H1 (cell line): ENCODE results near the gene ADRA2C. TPM values are rescaled to one million over a fixed set of nuclear protein-coding genes. Genes with fewer than 3 reads are reported as not detected.

ENCODE experiments used
- CEBPB ChIP-seq: IDR thresholded peaks from 2 replicates; pipeline ENCODE4 v1.6.1; 2012; ENCODE audit warnings: low read depth, low read length
- CREB1 ChIP-seq: IDR thresholded peaks from 2 replicates; pipeline ENCODE4 v1.6.1; 2012; ENCODE audit warnings: inconsistent platforms
- EGR1 ChIP-seq: IDR thresholded peaks from 2 replicates; pipeline ENCODE4 v1.6.1; 2011; ENCODE audit warnings: low read depth, low read length, borderline replicate concordance
- GABPA ChIP-seq: IDR thresholded peaks from 2 replicates; pipeline ENCODE4 v1.6.1; 2011; ENCODE audit warnings: mild to moderate bottlenecking, low read length, moderate library complexity, borderline replicate concordance; ENCODE audit not compliant: insufficient read depth
- HDAC6 ChIP-seq: IDR thresholded peaks from one replicate; pipeline ENCODE4 v1.7.1; 2012; ENCODE audit warnings: low read depth, mild to moderate bottlenecking, inconsistent platforms, low read length, moderate library complexity
- MAFK ChIP-seq: IDR thresholded peaks from 2 replicates; pipeline ENCODE4 v1.6.1; 2012; ENCODE audit warnings: low read depth, mild to moderate bottlenecking, improper control_type of control experiment, low read length
- POLR2AphosphoS5 ChIP-seq: IDR thresholded peaks from 2 replicates; pipeline ENCODE4 v1.6.1; 2011; ENCODE audit warnings: low read depth, low read length
- POU5F1 ChIP-seq: IDR thresholded peaks from 2 replicates; pipeline ENCODE4 v1.6.1; 2011; ENCODE audit warnings: low read depth, mild to moderate bottlenecking, low read length, moderate library complexity
- RAD21 ChIP-seq, 2 experiments: IDR thresholded peaks in 1 of 2; conservative IDR thresholded peaks in 1 of 2; 2 replicates each; pipeline ENCODE4 v1.6.1; 2011; ENCODE audit warnings: low read depth in 2 of 2, low read length in 2 of 2, improper control_type of control experiment in 1 of 2, inconsistent platforms in 1 of 2, mild to moderate bottlenecking in 1 of 2, moderate library complexity in 1 of 2
- RXRA ChIP-seq: IDR thresholded peaks from 2 replicates; pipeline ENCODE4 v1.6.1; 2011; ENCODE audit warnings: low read depth, mild to moderate bottlenecking, low read length, moderate library complexity; ENCODE audit not compliant: insufficient read depth
- SIN3A ChIP-seq, 2 experiments: IDR thresholded peaks in 1 of 2; conservative IDR thresholded peaks in 1 of 2; 2 replicates each; pipeline ENCODE4 v1.6.1; 2011 to 2012; ENCODE audit warnings: low read length in 2 of 2, improper control_type of control experiment in 1 of 2, low read depth in 1 of 2, mild to moderate bottlenecking in 1 of 2
- SIX5 ChIP-seq: IDR thresholded peaks from 2 replicates; pipeline ENCODE4 v1.6.1; 2011; ENCODE audit warnings: mild to moderate bottlenecking, low read depth, low read length
- polyA plus RNA-seq, 7 experiments: library from polyadenylated mRNA; depleted of rRNA in 3 of 7; stranded (reverse) in 5 of 7; unstranded in 2 of 7; fragments of >200 nt in 5 of 7; fragments of 200-250 nt in 2 of 7; gene quantifications; 1 replicate in 5 of 7; 2 replicates in 1 of 7; 4 replicates in 1 of 7; pipeline versions ENCODE4 v1.2.1 to v1.2.3, GENCODE V29; 2011 to 2013; ENCODE audit warnings: missing spikeins in 2 of 7, mixed read lengths in 2 of 7
- total RNA-seq: library from RNA; stranded (reverse); fragmentation: NEBNext Ultra II Directional; extraction: Animal tissue kit (Norgen Biotek cat#: 25700); gene quantifications from 2 replicates; pipeline ENCODE4 v1.2.1, GENCODE V29; 2021
- TF ChIP-seq, protein P1 (sequence below): IDR thresholded peaks from 2 replicates; pipeline ENCODE4 v1.6.1; 2012; ENCODE audit warnings: inconsistent platforms
- TF ChIP-seq, protein P2 (sequence below): IDR thresholded peaks from 2 replicates; pipeline ENCODE4 v1.6.1; 2012; ENCODE audit warnings: inconsistent platforms

ADRA2C gene
- total and polyA plus RNA-seq, 2 of the 8 experiments (the other 6 are each of a cell fraction or from before 2014, with no cell fraction given): 14.6 to 14.8 TPM

DNA sequence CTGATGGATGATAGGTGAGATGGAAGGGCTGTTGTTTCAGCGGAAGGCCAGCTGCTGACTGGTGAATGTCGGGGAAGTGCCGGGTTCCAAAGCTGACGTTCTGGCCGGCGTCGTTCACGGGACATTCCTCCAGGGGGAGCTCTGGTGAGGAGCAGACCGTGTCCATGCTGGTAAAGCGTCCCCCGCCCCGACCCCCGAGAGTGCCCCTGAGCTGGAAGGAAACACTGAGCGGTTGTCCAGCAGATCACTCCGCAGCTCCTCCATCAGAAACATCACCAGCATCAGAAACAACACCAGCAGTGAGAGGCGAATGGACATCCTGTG is 18.6 kb upstream of the ADRA2C start (continued):
- no peak for TF ChIP-seq RXRA
- TF ChIP-seq POLR2AphosphoS5: no peak
- TF ChIP-seq SIX5: no peak
- no peak for TF ChIP-seq HDAC6
- TF ChIP-seq, protein P1, sequence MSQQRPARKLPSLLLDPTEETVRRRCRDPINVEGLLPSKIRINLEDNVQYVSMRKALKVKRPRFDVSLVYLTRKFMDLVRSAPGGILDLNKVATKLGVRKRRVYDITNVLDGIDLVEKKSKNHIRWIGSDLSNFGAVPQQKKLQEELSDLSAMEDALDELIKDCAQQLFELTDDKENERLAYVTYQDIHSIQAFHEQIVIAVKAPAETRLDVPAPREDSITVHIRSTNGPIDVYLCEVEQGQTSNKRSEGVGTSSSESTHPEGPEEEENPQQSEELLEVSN: no peak
- TF ChIP-seq CREB1: peak; percentile 61; the same call in 1 of the 2 replicates
- TF ChIP-seq CEBPB: no peak
- no peak for TF ChIP-seq EGR1
- TF ChIP-seq MAFK: no peak
- TF ChIP-seq RAD21 (IDR thresholded peaks at IDR 0.05 in 1 of 2, conservative IDR thresholded peaks at IDR 0.05 in 1 of 2; ENCODE audit: low read depth in 2 of 2, low read length in 2 of 2): peak; percentile 51 to 64; a peak in 3 of 4 replicates
- TF ChIP-seq GABPA: peak; percentile 36; the same call in 1 of the 2 replicates
- TF ChIP-seq, protein P2, sequence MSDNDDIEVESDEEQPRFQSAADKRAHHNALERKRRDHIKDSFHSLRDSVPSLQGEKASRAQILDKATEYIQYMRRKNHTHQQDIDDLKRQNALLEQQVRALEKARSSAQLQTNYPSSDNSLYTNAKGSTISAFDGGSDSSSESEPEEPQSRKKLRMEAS: 0 out of 2 replicates have a peak, but pooled peaks have one; percentile 27
- TF ChIP-seq POU5F1: no peak
- 0 out of 4 replicates have a peak, but pooled peaks of 1 of the 2 experiments have one; percentile 38 for TF ChIP-seq SIN3A (conservative IDR thresholded peaks at IDR 0.05 in 1 of 2, IDR thresholded peaks at IDR 0.05 in 1 of 2; ENCODE audit: low read depth in 1 of 2, low read length in 2 of 2)
